K562 (cell line): ENCODE results near the gene LIPI. TPM values are rescaled to one million over a fixed set of nuclear protein-coding genes. Genes with fewer than 3 reads are reported as not detected.

ENCODE experiments used
- ATAC-seq: fragments of 200-7000 bp; cut with Tn5 transposase; 3 replicates; pipeline ENCODE4 v1.9.1; 2020; ENCODE audit warnings: moderate library complexity
- BruUV-seq: library from RNA; stranded (reverse); fragments of 400-500 nt; replicated peaks from 2 replicates; lab custom pipeline; 2021; lab: Mats Ljungman, UMichigan
- CTCF ChIA-PET: fragments of 300-600 bp; formaldehyde crosslinking; extraction: SDS; loops from one replicate; lab custom pipeline; 2021; ENCODE audit warnings: low intra/inter-chr PET ratio; lab: Yijun Ruan, JAX
- POLR2A ChIA-PET: fragments of 300-600, 350-650 bp; sonication (Branson Sonifier 250); formaldehyde crosslinking; extraction: SDS; loops from one replicate; lab custom pipeline; 2021; ENCODE audit warnings: antibody characterized with exemption, inconsistent platforms; lab: Yijun Ruan, JAX
- DNase-seq, 4 experiments: peaks; one replicate each; pipeline versions ENCODE4 v3.0.0 to v3.0.0-alpha.2; 2011 to 2018; ENCODE audit warnings: low spot score in 3 of 4, mixed read lengths in 3 of 4; ENCODE audit errors: extremely low read depth in 1 of 4
- FAIRE-seq: peaks from 2 replicates; lab custom pipeline; 2011; peaks lifted over from hg19 to GRCh38; lab: Jason Lieb, UNC
- H2AFZ ChIP-seq: 2 replicates; pipeline ENCODE4 v1.6.0; 2011; ENCODE audit warnings: low read depth, low read length, control low read depth, inconsistent platforms
- H3K27ac ChIP-seq: fragments of 200-600 bp; 3 replicates; pipeline ENCODE4 v1.8.0; 2011; ENCODE audit warnings: low read depth, mild to moderate bottlenecking, control low read depth, inconsistent platforms, low read length, moderate library complexity, mixed read lengths; ENCODE audit errors: extremely low read depth
- H3K27me3 ChIP-seq, 2 experiments: fragments of 300-600 bp in 1 of 2; 2 replicates in 1 of 2; 3 replicates in 1 of 2; pipeline versions ENCODE4 v1.6.0 to v1.8.0; 2011; ENCODE audit warnings: inconsistent platforms in 2 of 2, low read length in 2 of 2, mild to moderate bottlenecking in 1 of 2, mixed read lengths in 1 of 2, moderate library complexity in 1 of 2; ENCODE audit not compliant: control insufficient read depth in 2 of 2, insufficient read depth in 2 of 2
- H3K36me3 ChIP-seq: fragments of 300-600 bp; 3 replicates; pipeline ENCODE4 v1.8.0; 2011; ENCODE audit warnings: mild to moderate bottlenecking, low read length, inconsistent platforms; ENCODE audit not compliant: control insufficient read depth, insufficient read depth
- H3K4me1 ChIP-seq, 2 experiments: fragments of 200-600 bp in 1 of 2; replicated peaks in 1 of 2; 2 replicates in 1 of 2; 3 replicates in 1 of 2; pipeline versions ENCODE4 v1.5.1 to v1.8.0; 2011; ENCODE audit warnings: inconsistent platforms in 2 of 2, low read length in 2 of 2, mild to moderate bottlenecking in 1 of 2, mixed read lengths in 1 of 2, moderate library complexity in 1 of 2; ENCODE audit not compliant: control insufficient read depth in 2 of 2, insufficient read depth in 2 of 2
- H3K4me2 ChIP-seq: 2 replicates; pipeline ENCODE4 v1.6.1; 2011; ENCODE audit warnings: low read length, control low read depth, inconsistent platforms, mixed read lengths; ENCODE audit not compliant: insufficient read depth
- H3K4me3 ChIP-seq: fragments of 200-600 bp; sonication (generic), shearing (Covaris generic); 2 replicates; pipeline ENCODE4 v1.5.1; 2016; ENCODE audit warnings: control low read depth, inconsistent platforms
- H3K79me2 ChIP-seq: fragments of 200-600 bp; 3 replicates; pipeline ENCODE4 v1.8.0; 2011; ENCODE audit warnings: low read length, inconsistent platforms; ENCODE audit not compliant: control insufficient read depth, insufficient read depth
- H3K9ac ChIP-seq, 2 experiments: 2 replicates each; pipeline versions ENCODE4 v1.6.0 to v1.6.1; 2011; ENCODE audit warnings: low read depth in 2 of 2, low read length in 2 of 2, control low read depth in 1 of 2, inconsistent platforms in 1 of 2, mild to moderate bottlenecking in 1 of 2, mixed read lengths in 1 of 2; ENCODE audit not compliant: insufficient read depth in 1 of 2
- H3K9me1 ChIP-seq: one replicate; pipeline ENCODE4 v1.6.0; 2011; ENCODE audit warnings: inconsistent platforms, mild to moderate bottlenecking, low read length, moderate library complexity; ENCODE audit not compliant: control insufficient read depth, insufficient read depth
- H3K9me3 ChIP-seq: replicated peaks from 2 replicates; pipeline ENCODE4 v1.5.1; 2011; ENCODE audit warnings: low read depth, low read length, inconsistent platforms; ENCODE audit not compliant: control insufficient read depth, insufficient read depth
- H4K20me1 ChIP-seq: replicated peaks from 2 replicates; pipeline ENCODE4 v1.6.1; 2011; ENCODE audit warnings: low read length, inconsistent platforms, mixed read lengths; ENCODE audit not compliant: control insufficient read depth, insufficient read depth
- CSDE1 ChIP-seq, 2 experiments: fragments of 450-650 bp; IDR thresholded peaks; 2 replicates each; pipeline ENCODE4 v1.6.1; 2016; ENCODE audit warnings: mild to moderate bottlenecking in 1 of 2
- NCOA4 ChIP-seq: fragments of 450-650 bp; IDR thresholded peaks from 2 replicates; pipeline ENCODE4 v1.6.1; 2018; ENCODE audit warnings: mild to moderate bottlenecking; ENCODE audit not compliant: partially characterized antibody
- NFE2 ChIP-seq: IDR thresholded peaks from 2 replicates; pipeline ENCODE4 v1.6.1; 2014; ENCODE audit warnings: antibody characterized with exemption, low read depth
- NR4A1 ChIP-seq, 2 experiments: fragments of 250-450 bp in 1 of 2; fragments of 450-650 bp in 1 of 2; sonication (Bioruptor Pico) in 1 of 2; IDR thresholded peaks; 2 replicates each; pipeline versions ENCODE4 v1.4.0 to v1.6.1; 2016 to 2020; ENCODE audit warnings: mild to moderate bottlenecking in 2 of 2, missing compliant biosample characterization in 1 of 2, missing genetic modification characterization in 1 of 2, moderate library complexity in 1 of 2
- PTBP1 ChIP-seq: fragments of 200-400 bp; formaldehyde crosslinking; IDR thresholded peaks from 2 replicates; pipeline ENCODE4 v1.6.1; 2017; ENCODE audit warnings: low read depth, low read length
- SP2 ChIP-seq: IDR thresholded peaks from 2 replicates; pipeline ENCODE4 v1.6.1; 2011; ENCODE audit warnings: mild to moderate bottlenecking, low read depth, low read length, moderate library complexity; ENCODE audit not compliant: poor library complexity, severe bottlenecking; ENCODE audit errors: extremely low read depth
- ZNF197 ChIP-seq: fragments of 200-800 bp; sonication (Bioruptor generic); IDR thresholded peaks from 2 replicates; pipeline ENCODE4 v1.6.1; 2016; ENCODE audit warnings: low read depth, missing genetic modification characterization, missing compliant biosample characterization
- ZNF707 ChIP-seq: fragments of 250-450 bp; sonication (Bioruptor Pico); conservative IDR thresholded peaks from 2 replicates; pipeline ENCODE4 v1.8.0; 2022; ENCODE audit warnings: inconsistent platforms, mild to moderate bottlenecking, moderate library complexity
- WGBS: fragments of 100-300 bp; shearing (Covaris generic); methylation state at CpG from one replicate; pipeline ENCODE4 v1.1.6; 2016; ENCODE audit warnings: low coverage, mixed read lengths; ENCODE audit not compliant: insufficient coverage; ENCODE audit errors: missing lambda C conversion rate; 5-methylcytosine and 5-hydroxymethylcytosine counted together
- in situ Hi-C: fragments of 300-500 bp; cut with MboI; formaldehyde crosslinking; loops from 4 replicates; pipeline ENCODE4 v1.15.0; 2018; ENCODE audit warnings: inconsistent platforms, mixed read lengths
- intact Hi-C: fragments of 100-400 bp; cut with micrococcal nuclease; formaldehyde crosslinking; loops from 2 replicates; pipeline ENCODE4 v1.14.2; 2022
- polyA plus RNA-seq, 8 experiments: library from polyadenylated mRNA; depleted of rRNA in 4 of 8; stranded (reverse) in 5 of 8; unstranded in 3 of 8; fragments of >200 nt; fragmentation: Nextera tagmentation in 2 of 8; fragmentation: Illumina TruSeq in 1 of 8; extraction: Ambion mirVana in 2 of 8; extraction: Trizol in 1 of 8; gene quantifications; 2 replicates each; pipeline versions ENCODE4 v1.2.1 to v1.2.3, GENCODE V29; 2011 to 2014; ENCODE audit warnings: inconsistent platforms in 1 of 8, missing spikeins in 1 of 8
- total RNA-seq, 7 experiments: library from RNA; depleted of rRNA in 6 of 7; stranded (reverse); fragments of >200 nt in 6 of 7; fragmentation: Illumina TruSeq in 2 of 7; extraction: Trizol in 2 of 7; gene quantifications; 2 replicates each; pipeline versions ENCODE4 v1.2.1 to v1.2.3, GENCODE V29; 2011 to 2021; ENCODE audit warnings: low replicate concordance in 1 of 7
- TF ChIP-seq, protein P1 (sequence below): fragments of 450-650 bp; IDR thresholded peaks from 2 replicates; pipeline ENCODE4 v1.6.1; 2016; ENCODE audit warnings: mild to moderate bottlenecking, moderate library complexity
- TF ChIP-seq, protein P2 (sequence below): fragments of 450-650 bp; IDR thresholded peaks from 2 replicates; pipeline ENCODE4 v1.6.1; 2017; ENCODE audit warnings: antibody characterized with exemption

The LIPI gene
- total and polyA plus RNA-seq, 9 of the 15 experiments (the other 6 are each of a cell fraction or from before 2014, with no cell fraction given), result not detected

DNA sequence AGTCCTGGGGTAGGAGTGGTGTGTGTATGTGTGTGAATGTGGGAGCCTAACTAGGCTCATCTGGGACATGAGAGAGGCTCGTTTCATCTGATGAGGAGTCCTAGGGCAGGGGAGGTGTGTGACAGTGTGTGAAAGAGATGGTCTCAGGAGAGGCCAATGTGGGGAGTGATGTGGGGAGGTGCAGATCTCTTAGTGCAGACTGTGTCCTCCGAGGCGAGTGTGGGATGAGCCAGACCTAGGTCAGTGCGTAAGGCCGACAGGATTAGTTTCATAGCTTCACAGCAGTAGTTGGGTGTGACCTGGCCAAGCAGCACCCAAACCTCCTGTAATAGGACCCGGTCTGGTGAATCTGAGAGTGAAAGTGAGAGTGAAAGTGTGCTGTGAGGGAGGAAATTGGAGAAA, 94.7 kb downstream of the LIPI start:
- intact Hi-C loops, result no loop called here
- Histone ChIP-seq H4K20me1 (no peaks in the 10 kb centered on the region), H3K9ac (no peak overlapping the region), H3K4me3 (no peak overlapping the region), H3K27me3 (no peaks in the 10 kb centered on the region), H3K27ac (no peak overlapping the region), H3K4me1 (no peaks in the 10 kb centered on the region), H3K4me2 (no peak overlapping the region), H3K79me2 (no peaks in the 10 kb centered on the region), H2AFZ (no peak overlapping the region), H3K9me1 (no peaks in the 10 kb centered on the region), H3K9me3 (no peaks in the 10 kb centered on the region), H3K36me3 (no peaks in the 10 kb centered on the region)
- ATAC-seq (no peak; the same call in 2 of the 3 replicates), DNase-seq (no peak), FAIRE-seq (no peak)
- CTCF ChIA-PET, result no interaction called here
- TF ChIP-seq SP2 (no peak), NR4A1 (CRISPR knock-in tag; IDR thresholded peaks at IDR 0.05) (no peak), NR4A1 (tag; IDR thresholded peaks at IDR 0.05) (no peak), ZNF707 (CRISPR knock-in tag) (no peak), NFE2 (no peak), CSDE1 (IDR thresholded peaks at IDR 0.05) (no peak), PTBP1 (no peak), ZNF197 (CRISPR knock-in tag) (no peak), NCOA4 (no peak)
- TF ChIP-seq, protein P1, sequence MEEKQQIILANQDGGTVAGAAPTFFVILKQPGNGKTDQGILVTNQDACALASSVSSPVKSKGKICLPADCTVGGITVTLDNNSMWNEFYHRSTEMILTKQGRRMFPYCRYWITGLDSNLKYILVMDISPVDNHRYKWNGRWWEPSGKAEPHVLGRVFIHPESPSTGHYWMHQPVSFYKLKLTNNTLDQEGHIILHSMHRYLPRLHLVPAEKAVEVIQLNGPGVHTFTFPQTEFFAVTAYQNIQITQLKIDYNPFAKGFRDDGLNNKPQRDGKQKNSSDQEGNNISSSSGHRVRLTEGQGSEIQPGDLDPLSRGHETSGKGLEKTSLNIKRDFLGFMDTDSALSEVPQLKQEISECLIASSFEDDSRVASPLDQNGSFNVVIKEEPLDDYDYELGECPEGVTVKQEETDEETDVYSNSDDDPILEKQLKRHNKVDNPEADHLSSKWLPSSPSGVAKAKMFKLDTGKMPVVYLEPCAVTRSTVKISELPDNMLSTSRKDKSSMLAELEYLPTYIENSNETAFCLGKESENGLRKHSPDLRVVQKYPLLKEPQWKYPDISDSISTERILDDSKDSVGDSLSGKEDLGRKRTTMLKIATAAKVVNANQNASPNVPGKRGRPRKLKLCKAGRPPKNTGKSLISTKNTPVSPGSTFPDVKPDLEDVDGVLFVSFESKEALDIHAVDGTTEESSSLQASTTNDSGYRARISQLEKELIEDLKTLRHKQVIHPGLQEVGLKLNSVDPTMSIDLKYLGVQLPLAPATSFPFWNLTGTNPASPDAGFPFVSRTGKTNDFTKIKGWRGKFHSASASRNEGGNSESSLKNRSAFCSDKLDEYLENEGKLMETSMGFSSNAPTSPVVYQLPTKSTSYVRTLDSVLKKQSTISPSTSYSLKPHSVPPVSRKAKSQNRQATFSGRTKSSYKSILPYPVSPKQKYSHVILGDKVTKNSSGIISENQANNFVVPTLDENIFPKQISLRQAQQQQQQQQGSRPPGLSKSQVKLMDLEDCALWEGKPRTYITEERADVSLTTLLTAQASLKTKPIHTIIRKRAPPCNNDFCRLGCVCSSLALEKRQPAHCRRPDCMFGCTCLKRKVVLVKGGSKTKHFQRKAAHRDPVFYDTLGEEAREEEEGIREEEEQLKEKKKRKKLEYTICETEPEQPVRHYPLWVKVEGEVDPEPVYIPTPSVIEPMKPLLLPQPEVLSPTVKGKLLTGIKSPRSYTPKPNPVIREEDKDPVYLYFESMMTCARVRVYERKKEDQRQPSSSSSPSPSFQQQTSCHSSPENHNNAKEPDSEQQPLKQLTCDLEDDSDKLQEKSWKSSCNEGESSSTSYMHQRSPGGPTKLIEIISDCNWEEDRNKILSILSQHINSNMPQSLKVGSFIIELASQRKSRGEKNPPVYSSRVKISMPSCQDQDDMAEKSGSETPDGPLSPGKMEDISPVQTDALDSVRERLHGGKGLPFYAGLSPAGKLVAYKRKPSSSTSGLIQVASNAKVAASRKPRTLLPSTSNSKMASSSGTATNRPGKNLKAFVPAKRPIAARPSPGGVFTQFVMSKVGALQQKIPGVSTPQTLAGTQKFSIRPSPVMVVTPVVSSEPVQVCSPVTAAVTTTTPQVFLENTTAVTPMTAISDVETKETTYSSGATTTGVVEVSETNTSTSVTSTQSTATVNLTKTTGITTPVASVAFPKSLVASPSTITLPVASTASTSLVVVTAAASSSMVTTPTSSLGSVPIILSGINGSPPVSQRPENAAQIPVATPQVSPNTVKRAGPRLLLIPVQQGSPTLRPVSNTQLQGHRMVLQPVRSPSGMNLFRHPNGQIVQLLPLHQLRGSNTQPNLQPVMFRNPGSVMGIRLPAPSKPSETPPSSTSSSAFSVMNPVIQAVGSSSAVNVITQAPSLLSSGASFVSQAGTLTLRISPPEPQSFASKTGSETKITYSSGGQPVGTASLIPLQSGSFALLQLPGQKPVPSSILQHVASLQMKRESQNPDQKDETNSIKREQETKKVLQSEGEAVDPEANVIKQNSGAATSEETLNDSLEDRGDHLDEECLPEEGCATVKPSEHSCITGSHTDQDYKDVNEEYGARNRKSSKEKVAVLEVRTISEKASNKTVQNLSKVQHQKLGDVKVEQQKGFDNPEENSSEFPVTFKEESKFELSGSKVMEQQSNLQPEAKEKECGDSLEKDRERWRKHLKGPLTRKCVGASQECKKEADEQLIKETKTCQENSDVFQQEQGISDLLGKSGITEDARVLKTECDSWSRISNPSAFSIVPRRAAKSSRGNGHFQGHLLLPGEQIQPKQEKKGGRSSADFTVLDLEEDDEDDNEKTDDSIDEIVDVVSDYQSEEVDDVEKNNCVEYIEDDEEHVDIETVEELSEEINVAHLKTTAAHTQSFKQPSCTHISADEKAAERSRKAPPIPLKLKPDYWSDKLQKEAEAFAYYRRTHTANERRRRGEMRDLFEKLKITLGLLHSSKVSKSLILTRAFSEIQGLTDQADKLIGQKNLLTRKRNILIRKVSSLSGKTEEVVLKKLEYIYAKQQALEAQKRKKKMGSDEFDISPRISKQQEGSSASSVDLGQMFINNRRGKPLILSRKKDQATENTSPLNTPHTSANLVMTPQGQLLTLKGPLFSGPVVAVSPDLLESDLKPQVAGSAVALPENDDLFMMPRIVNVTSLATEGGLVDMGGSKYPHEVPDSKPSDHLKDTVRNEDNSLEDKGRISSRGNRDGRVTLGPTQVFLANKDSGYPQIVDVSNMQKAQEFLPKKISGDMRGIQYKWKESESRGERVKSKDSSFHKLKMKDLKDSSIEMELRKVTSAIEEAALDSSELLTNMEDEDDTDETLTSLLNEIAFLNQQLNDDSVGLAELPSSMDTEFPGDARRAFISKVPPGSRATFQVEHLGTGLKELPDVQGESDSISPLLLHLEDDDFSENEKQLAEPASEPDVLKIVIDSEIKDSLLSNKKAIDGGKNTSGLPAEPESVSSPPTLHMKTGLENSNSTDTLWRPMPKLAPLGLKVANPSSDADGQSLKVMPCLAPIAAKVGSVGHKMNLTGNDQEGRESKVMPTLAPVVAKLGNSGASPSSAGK, result no peak
- TF ChIP-seq, protein P2, sequence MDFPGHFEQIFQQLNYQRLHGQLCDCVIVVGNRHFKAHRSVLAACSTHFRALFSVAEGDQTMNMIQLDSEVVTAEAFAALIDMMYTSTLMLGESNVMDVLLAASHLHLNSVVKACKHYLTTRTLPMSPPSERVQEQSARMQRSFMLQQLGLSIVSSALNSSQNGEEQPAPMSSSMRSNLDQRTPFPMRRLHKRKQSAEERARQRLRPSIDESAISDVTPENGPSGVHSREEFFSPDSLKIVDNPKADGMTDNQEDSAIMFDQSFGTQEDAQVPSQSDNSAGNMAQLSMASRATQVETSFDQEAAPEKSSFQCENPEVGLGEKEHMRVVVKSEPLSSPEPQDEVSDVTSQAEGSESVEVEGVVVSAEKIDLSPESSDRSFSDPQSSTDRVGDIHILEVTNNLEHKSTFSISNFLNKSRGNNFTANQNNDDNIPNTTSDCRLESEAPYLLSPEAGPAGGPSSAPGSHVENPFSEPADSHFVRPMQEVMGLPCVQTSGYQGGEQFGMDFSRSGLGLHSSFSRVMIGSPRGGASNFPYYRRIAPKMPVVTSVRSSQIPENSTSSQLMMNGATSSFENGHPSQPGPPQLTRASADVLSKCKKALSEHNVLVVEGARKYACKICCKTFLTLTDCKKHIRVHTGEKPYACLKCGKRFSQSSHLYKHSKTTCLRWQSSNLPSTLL, result no peak
- in situ Hi-C loops, result no loop called here
- POLR2A ChIA-PET, result no interaction called here
- WGBS, result 32% methylated on average over 6 of the region's 6 CpGs
- no TSS peak for BruUV-seq
